ENCODE results near the gene ADIPOR2.

DNA sequence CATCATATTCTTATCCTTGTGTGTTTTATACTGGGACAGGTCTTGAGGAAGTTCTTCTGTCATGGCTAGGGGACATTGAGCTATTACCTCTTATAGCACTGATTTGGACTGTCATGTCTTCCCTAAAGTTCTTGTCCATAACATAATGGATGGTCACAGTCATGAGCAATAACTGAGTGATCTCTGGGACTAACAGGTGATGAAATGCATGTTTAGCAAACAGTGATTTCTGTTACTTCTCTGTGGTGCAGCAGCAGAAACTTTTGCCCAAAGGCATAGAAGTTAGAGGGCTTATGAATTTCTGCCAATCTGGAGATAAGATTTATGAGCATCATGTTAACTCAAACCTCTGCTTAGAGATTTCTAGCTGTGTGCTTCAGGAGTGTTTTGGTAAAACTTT lies 5.9 kb downstream of the ADIPOR2 start:
- TF ChIP-seq CTCF (IDR thresholded peaks at IDR 0.05) (no peak), POLR2A (IDR thresholded peaks at IDR 0.05) (no peak)

Measured in ovary (tissue), 3 donors.